Measurements from ENCODE around the gene SMIM8.

Gene SMIM8

DNA sequence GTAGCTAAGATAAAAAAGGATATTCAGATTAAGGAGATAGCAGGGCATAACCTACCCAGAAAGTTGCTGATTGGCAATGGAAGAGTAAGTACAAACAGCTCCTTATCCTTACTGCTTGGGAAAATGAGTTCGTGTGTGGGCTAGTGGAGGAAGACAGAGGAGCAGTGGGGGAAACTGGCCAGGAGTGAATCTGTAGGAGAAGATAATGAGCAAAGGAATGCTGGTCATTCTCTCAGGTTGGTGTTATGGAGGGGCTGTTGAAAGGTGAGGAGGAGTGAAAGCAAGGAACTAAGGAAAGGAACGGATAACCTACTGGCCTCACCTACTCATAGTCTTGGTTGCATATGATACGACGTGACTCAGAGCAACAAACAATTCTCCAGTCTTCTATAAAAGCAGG, 14.0 kb downstream of the SMIM8 start:
- no peak for DNase-seq

DNA sequence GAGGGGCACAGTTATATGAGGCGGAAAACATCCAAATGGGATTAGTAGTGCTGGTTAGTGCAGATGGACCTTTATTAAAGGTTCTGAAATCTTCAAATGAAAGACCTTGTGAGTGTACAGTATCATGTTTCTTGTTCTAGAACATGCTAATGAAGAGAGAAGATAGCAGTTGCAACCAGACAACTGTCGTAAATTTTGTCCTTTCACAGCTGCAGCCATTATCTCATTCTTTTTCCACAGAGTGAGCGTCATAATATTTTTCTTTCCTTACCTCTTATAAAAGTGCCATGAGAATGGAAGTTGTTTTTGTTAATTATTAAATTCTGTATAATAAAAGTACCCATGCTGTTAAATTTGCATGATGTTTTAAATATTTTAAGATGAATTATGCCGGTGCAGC, 17.8 kb downstream of the SMIM8 start:
- no peak for DNase-seq

DNA sequence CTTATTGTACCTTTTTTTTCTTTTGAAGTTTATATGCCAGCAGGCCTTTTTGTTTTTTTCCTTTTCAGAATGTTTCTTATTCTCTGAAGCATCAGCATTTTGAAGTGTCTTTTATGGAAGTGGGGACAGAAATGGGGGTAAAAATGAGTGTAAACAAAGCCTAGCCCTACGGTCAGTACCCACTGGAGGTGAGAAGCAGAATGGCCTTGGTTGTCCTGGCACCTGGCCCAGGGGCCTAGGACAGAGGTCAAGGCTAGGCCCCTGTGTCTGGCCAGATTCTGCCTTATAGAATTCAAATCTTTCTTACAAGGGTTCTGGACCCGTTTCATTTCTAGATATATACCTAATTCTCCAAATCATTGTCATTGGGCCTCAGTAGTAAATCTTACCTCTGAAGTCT, 18.8 kb downstream of the SMIM8 start:
- DNase-seq, result no peak

DNA sequence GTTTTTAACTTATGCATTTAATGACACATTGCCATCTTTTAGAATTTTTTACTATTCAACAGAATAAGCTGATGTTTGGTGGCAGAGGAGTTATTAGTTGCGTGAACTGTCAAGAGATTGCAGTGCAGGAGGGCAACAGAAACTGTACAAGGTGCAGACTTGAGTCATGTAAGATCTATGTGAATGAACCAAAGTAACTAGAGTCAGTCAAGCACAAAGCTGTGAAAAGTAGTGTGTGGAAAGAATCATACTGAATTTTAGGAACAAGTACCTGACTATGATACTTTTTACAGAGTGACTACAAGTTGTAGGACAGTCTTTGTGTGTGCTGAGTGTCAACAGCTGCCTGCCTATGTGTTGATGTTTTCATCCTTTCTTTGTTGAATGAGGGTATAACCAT, 19.5 kb downstream of the SMIM8 start:
- DNase-seq, result no peak

DNA sequence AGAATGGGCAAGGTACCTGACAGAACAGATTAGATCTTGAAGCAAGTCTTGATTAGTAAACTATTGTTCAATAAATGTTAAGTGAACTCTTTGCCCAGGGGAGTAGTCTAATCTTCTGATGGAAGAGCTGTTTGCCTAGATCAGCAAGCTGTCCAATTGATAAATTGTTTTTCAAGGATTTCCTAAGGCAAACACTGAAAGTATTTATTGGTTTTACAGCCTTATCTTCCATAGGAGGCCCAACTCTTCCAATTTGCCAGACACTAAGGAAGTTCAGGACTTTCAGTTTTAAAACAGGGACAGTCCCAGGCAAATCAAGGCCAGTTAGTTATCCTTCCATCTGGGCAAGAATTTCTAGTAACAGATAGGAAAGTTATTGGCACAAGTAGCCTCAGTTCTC, 20.4 kb downstream of the SMIM8 start:
- no peak for DNase-seq

DNA sequence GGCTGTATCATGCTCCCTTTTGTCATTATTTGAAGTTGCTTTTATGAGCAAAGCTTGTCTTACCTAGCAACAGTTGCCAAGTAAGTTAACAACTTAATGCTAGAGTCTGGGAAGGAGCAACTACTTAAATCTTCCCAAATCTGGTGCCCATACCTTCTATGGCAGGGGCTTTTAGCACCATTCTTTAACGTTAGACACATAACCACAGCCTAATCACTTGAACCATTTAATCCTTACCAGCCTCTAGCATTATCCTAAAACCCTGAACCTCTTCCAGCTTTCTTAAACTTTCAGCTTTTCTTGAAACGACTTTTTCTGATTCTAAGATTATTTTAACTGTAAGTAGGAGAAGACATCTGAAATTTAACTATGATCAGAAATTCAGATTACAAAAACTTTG, 22.3 kb downstream of the SMIM8 start, which contains the start of gene C6orf163:
TSS of gene C6orf163 (plus strand) at position 83 of the 400 bp plus-strand sequence. CDS start at position 370, 287 bp downstream.
- no peak for DNase-seq

DNA sequence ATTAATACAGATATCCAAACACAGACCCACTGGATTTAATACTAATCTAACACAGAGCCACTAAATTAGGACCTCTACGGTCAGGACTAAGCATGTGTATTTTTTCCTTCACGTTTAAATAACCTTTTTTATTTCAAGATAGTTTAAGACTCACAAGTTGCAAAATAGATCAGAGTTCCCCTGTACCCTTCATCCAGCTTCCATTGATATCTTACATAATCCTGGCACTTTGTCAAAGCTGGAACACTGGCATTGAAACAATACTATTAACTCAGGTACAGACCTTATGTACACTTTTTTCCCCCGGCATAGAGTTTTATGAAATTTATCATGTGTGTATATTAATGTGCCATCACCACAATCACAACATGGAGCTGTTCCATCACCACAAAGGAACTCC, 24.3 kb downstream of the SMIM8 start:
- no peak for DNase-seq

DNA sequence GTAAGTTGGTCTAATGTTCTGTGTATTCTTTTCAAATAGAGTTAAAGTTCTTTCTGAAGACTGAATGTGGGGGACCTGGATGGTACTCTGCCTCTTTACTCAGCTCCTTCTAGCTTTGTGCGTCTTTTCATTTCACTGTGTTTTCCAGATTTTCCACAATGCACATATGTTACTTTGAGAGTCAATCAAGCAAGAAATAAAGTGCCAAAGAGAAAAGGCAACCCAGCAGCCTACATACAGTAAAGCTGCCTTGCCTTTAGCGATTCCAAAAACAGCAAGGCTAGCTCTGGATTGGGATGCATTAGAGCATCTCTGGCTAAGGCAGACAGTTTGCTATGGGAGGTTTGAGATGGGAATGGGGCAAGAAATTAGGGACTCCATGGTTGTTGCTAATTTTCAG, 27.5 kb downstream of the SMIM8 start:
- no peak for DNase-seq

DNA sequence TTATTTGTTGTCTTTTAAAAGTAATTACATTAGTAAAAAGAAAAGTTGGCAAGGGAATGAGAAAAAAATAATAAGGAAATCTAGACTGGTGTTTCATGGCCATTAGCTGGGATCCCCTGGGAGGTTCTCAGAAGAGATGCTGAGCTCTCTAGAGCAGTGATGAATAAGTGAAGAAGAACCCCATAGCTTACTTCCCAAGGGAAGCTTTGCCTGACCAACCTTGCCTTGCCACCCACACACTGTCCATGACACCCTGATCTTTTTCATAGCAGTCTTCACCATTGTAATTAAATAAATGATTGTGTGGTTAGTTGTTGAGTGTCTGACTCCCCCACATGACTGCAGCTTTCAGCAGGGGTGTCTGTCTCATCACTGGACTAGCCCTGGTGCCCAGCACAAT, 28.1 kb downstream of the SMIM8 start:
- DNase-seq, result no peak

DNA sequence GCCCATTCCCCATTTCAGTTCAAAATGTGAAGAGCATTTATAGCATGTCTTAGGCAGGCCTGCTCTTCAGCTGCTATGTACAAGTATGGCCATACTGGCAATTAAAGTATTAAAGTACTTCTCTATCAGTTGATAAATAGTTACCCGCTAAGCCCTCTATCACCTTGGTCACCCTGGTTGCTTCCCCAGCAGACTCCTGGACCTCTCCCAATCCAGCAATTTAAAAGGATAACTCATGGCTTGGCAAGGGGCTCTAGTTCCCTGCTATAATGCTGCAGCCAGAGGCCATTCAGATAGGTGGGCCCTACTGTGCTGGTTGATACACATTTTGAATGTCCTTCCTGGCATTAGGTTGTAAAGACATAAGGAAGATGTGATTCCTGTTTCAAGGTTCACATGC, 29.2 kb downstream of the SMIM8 start:
- DNase-seq, result no peak

DNA sequence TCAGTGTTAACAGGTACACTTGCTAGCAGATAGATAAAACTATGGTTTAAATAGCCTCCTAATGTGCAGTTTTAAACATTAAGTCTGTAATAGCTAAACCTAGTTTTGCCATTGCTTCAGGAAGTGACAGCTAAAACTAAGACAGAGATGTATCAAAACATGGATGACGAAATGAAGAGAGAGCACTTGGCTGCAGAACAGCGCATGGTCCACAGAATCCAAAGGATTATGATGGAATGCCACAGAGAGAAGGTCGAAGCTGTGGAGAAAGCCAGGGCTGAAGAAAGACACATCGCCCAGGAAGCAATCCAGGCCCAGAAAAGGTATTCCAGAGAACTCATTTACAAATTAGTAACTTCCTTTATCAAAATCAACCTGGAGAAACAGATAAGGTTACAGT, 33.8 kb downstream of the SMIM8 start:
- no peak for DNase-seq

DNA sequence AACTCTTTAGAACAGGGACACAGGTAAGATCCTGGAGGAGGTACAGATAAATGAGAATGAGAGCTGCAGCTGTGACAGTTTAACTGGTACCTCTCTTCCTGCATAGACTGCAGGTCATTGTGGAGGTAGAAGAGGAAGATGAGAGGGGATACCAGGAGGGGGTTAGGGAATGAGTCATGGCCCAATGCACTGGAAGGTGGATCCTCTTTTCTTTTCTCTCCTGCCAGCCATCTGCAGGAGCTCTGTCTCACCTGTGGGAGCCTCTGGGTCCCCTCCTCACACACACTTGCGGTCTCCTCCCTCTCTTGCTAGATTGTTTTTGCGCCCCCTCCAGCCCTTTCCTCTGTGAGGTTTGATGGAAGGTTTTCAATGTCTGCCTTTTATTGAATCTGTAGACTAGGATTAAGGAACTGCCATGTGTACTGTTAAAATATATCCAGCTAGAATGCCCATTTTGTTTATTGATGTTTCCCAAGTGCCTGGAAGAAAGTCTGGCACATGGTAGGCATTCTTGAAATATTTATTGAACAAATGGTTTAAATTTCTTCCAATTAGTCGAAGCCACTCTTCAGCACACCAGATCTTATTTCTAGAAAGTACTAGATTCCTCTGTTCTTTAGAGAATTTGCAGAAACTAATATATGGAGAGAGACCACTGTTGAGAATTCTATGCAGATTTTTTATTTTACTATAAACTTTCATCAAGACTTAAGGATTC, 35.2 kb downstream of the SMIM8 start:
- no peak for DNase-seq

DNA sequence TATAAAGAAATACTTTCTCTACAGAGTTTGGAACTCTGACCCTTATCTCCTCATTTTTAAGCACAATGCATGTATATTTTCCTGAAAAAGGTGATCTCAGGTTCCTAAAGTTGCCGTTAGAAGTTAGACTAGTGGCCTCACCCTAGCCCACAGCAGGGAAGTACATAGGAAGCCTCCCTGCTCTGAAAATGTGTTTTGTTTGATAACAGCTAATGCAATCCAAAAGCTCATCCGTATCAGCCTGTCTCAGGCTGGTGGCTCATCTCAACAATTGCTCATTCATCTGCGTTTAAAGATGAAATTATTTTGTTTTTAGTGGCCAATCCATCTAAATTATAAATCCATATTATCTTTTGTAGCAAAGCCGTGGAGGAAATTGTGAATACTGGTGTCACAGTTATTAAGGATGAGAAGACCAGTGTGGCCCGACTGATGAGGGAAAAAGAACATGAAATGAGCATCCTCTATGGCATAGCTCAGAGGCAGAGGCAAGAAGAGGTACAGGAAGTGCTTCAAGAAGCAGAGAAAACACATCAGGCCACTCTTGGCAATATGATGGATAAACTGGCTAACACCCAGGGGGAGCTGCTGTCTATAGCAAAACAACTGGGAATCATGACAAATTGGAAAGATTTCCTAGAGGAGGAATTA, 42.3 kb downstream of the SMIM8 start:
- no peak for DNase-seq

DNA sequence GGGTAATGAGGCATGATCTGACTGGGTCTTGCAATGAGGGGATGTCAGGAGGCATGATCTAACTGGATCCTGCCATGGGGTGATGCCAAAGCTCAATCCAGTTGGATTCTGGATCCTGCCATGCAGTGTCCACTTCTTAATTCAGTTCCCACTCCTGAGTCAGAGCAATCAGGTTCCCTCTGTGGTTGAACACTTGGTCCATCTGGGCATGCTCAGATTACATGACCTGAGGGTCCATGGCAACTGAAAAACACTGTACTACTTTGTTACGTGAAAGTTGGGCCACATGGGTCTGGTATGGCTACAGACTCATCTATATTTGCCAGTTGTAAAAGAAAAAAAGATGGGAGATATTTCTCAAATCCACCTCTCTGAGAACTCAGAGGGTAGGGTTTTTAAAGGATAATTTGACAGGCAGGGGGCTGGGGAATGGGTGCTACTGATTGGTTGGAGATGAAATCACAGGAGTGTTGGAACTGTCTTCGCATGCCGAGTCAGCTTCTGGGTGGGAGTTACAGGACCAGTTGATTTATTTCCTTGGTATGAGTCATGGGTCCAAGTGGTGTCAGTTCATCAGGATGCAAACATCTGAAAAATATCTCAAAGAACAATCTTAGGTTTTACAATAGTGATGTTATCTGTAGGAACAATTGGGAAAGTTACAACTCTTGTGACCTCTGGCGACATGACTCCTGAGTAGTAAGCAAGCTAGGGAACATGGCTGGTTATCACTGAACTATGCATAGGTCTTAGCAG, 43.9 kb downstream of the SMIM8 start:
- DNase-seq, result no peak

DNA sequence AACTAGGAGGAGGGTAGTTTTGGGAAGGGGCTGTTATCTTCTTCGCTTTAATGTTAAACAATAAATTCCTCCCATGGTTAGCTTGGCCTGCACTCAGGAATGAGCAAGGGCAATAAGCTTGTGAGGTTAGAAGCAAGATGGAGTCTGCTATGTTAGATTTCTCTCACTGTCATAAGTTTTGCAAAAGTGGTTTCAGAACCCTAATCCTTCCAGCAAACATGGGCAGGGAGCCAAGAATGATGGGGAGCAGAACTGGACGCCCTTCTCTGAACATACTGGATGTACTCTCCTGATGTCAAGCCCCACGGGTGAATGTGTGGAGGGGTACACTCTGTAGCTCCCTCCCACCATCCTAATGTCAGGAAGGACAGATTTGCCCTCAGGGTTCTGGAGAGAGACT, 44.5 kb downstream of the SMIM8 start:
- DNase-seq, result no peak

DNA sequence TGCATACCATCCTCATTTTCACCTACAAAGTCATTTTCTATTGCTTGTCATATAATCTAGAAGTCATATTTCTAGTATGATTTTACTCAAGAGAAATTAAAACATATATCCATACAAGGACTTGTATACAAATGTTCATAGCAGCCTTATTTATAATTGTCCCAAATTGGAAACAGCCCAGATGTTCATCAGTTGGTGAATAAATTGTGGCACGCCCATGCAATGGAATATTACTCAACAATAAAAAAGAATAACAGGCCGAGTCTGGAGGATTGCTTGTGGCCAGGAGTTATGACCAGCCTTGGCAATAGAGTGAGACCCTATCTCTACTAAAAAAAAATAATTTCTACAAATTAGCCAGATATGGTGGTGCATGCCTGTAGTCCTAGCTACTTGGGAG, 51.0 kb downstream of the SMIM8 start:
- DNase-seq, result no peak

DNA sequence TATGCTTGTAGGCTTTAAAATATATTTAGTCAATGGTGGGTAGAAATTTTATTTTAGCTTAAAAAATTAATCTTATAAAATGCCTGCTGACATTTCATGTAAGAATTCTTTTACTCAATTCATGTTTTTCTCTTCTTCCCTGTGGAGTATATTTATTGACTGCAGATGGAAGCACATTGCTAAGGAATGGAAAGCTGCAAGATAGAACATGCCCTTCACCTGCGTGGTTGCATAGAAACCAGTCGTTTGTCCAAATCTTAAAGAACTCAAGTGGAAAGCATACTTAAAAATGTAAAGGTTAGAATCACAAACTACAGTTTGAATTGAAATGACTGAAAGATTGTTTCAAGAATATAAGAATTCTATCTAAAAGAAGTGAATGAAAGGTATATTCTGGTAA, 52.9 kb downstream of the SMIM8 start:
- no peak for DNase-seq

DNA sequence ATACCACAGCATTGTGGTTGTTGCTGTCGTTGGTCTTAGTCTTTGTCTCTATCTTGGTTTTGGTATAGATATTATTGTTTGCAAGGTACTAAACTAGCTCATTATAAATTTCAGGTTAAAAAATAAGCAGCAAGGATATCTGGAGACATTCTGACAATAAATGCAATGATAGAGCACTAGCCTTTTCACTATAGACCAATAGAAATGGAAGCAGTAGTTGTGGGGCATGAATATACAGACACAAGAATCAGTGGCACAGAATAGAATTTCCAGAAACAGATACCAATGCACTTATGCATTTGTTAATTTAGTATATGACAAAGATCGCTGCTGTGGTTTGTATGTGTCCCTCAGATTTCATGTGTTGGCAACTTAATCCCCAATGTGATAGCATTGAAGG, 54.3 kb downstream of the SMIM8 start:
- DNase-seq, result no peak

DNA sequence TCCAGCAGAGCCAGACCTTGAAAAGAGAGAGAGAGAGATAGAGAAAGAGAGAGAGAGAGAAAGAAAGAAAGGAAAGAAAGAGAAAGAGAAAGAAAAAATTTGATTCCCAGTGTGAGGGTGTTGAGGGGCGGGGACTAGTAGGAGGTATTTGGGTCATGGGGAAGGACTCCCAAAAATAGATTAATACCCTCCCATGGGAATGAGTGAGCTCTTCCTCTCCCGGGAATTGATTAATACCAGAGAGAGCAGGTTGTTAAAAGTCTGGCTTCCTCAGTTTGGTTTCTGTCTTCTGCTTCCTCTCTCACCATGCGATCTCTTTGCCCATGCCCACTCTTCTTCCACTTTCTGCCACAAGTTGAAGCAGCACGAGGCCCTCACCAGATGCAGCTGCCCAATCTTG, 56.6 kb downstream of the SMIM8 start:
- no peak for DNase-seq

DNA sequence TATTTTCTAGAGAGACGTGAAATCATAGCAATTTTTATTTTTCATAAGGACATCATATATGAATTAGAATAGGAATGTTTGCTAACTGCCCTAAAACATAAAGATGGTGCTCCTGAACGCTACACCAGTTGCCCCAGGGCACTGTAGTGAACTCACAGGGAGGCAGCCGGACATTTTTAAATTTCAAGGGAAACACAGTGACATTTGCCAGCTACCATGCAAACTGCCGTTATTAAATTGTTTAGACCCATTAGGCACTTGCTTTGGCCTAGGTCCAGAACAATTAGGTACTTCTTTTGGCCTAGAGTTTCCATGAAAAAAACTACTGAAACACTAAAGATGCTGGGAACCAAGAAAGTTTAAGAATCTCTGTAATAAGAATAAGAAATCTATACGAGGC, 60.5 kb downstream of the SMIM8 start:
- no peak for DNase-seq

DNA sequence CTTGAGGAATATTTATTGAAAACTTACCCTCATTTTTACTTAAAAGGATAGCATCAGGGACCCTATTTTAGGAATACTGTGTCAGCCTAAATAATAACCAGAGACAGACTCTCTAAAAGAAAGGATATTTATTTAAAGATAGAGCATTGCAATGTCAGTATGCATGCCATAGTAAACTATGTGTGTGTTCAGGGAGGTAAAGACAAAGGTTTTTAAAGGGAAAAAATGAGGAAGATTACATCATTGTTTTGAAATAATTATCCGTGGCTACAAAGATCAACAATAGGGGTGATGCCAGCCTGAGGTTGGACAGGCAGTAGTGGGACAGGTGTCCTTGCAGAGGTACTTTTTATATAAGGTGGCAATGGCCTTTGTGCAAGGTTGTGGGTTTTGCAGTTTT, 61.6 kb downstream of the SMIM8 start:
- no peak for DNase-seq

DNA sequence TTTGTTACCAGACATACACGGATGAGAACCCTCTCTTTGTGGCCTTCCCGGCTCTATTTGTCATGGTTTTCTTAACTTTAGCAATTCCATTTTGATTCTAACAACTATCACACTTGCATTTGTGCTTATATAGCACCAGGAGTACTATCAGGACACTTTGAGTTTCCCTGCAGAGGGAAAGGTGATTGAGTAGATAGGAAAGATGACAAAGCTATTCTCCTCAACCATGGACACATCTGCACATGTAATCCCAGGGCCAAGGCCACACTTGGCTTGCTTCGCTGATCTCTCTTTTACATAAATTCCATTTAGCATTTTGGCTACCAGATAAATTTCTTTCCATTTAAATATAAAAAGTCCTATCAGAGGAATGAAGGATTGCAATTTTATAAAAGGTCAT, 62.1 kb downstream of the SMIM8 start:
- no peak for DNase-seq

DNA sequence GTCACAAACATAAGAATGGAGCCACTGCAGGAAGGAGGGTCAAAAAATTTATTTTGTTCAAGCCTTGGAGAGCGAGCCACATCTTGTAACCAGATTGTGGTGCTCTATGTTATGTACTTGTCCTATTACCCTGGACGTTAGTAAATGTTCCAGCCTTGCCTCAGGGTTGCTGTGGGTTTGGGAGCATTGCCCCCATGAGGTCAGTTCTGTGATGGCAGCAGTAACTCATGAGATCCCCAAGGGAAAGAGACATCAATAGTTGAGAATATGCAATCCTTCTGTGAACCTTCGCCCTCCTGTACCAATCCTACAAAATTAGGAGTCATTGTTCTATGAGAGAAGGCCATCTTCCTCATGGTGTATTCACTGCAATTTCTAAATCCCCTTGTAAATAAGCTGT, 68.9 kb downstream of the SMIM8 start:
- DNase-seq, result no peak

Data from stimulated activated naive CD4-positive, alpha-beta T cell treated with Interleukin-2 at 50 U/mL for 16 hours (primary cell).